Spleen (tissue), 7 donors: ENCODE results near the gene TRPC1.

Source experiments
- CTCF ChIP-seq, 11 experiments: fragments of 200-600 bp in 7 of 11; fragments of 450-650 bp in 4 of 11; sonication (generic) in 4 of 11; IDR thresholded peaks in 8 of 11; conservative IDR thresholded peaks in 3 of 11; 1 replicate in 7 of 11; 2 replicates in 4 of 11; pipeline versions ENCODE4 v1.4.0 to v1.8.0; 2016 to 2021; ENCODE audit warnings: antibody characterized with exemption in 11 of 11, inconsistent platforms in 4 of 11, mild to moderate bottlenecking in 1 of 11
- POLR2AphosphoS5 ChIP-seq, 3 donors: sonication (generic); formaldehyde crosslinking; IDR thresholded peaks; one replicate each; pipeline ENCODE4 v1.5.1; 2017; ENCODE audit warnings: antibody characterized with exemption in 3 of 3
- donor health status: DM: no; HTN: no; CAD: no; lungs with moderate emphysema.
- donor health status: DM: no; HTN: no; CAD: no.
- donor health status: DM: no; HTN: no; CAD: no.

DNA sequence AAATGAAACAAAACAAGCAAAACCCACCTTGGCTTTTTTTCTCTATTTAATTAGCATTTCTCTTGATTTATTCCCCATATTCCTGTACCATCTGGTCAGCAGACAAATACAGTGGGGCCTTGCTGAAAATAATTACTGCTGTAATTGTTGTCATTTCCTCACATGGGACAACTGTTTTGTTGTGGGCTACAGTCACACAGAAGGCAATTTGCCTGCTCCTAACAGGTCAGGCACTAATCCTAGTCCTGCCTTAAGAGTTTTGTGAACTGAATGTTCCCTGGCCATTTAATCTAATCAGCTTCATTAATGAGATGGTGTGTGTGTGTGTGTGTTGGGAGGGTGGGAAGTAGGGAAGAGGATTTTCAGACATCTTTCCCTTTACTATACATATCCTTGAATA lies 11.6 kb downstream of the TRPC1 start:
- TF ChIP-seq CTCF (IDR thresholded peaks at IDR 0.05 in 8 of 11, conservative IDR thresholded peaks at IDR 0.05 in 3 of 11) (no peak), POLR2AphosphoS5 (IDR thresholded peaks at IDR 0.05) (no peak)
